GM12878 (cell line): ENCODE measurements around the gene PDE6B. TPM values are rescaled to one million over a fixed set of nuclear protein-coding genes. Genes with fewer than 3 reads are reported as not detected.

Experiments used
- ATAC-seq: fragments of 200-7000 bp; cut with Tn5 transposase; 3 replicates; pipeline ENCODE4 v1.9.1; 2020; ENCODE audit warnings: mild to moderate bottlenecking, moderate library complexity
- BruUV-seq: library from RNA; stranded (reverse); fragments of 400-500 nt; replicated peaks from 2 replicates; lab custom pipeline; 2021; lab: Mats Ljungman, UMichigan
- CTCF ChIA-PET: fragments of 300-600 bp; sonication (Branson Sonifier 250); formaldehyde crosslinking; extraction: SDS; loops from one replicate; lab custom pipeline; 2021; ENCODE audit warnings: inconsistent platforms; lab: Yijun Ruan, JAX
- POLR2A ChIA-PET: fragments of 350-600 bp; formaldehyde crosslinking; extraction: SDS; loops from one replicate; lab custom pipeline; 2021; ENCODE audit warnings: inconsistent platforms; lab: Charles Lee
- RAD21 ChIA-PET: fragments of 300-600 bp; sonication (Branson Sonifier 250); formaldehyde crosslinking; loops from one replicate; lab custom pipeline; 2023; ENCODE audit warnings: antibody characterized with exemption; ENCODE audit not compliant: unreplicated experiment; lab: Charles Lee
- SMC1A ChIA-PET: fragments of 300-600 bp; sonication (Branson Sonifier 250); formaldehyde crosslinking; loops from one replicate; lab custom pipeline; 2023; ENCODE audit not compliant: unreplicated experiment, uncharacterized antibody; lab: Charles Lee
- DNase-seq: peaks from one replicate; pipeline ENCODE4 v3.0.0-alpha.2; 2011; ENCODE audit warnings: low read depth, low spot score
- FAIRE-seq: peaks from 3 replicates; lab custom pipeline; 2011; peaks lifted over from hg19 to GRCh38; lab: Jason Lieb, UNC
- H2AFZ ChIP-seq: 2 replicates; pipeline ENCODE4 v1.6.0; 2011; ENCODE audit warnings: low read depth, low read length, control low read depth; ENCODE audit not compliant: control insufficient read depth
- H3K27ac ChIP-seq: 2 replicates; pipeline ENCODE4 v1.5.1; 2011; ENCODE audit warnings: control low read depth; ENCODE audit not compliant: control insufficient read depth, insufficient read depth
- H3K27me3 ChIP-seq, 2 experiments: replicated peaks in 1 of 2; 2 replicates each; pipeline versions ENCODE4 v1.6.0 to v1.6.1; 2011; ENCODE audit warnings: low read length in 1 of 2; ENCODE audit not compliant: control insufficient read depth in 2 of 2, insufficient read depth in 2 of 2
- H3K36me3 ChIP-seq, 2 experiments: 2 replicates each; pipeline ENCODE4 v1.5.1; 2011; ENCODE audit warnings: low read length in 1 of 2; ENCODE audit not compliant: control insufficient read depth in 2 of 2, insufficient read depth in 2 of 2
- H3K4me1 ChIP-seq: 2 replicates; pipeline ENCODE4 v1.6.1; 2011; ENCODE audit warnings: mild to moderate bottlenecking, low read length, moderate library complexity, mixed read lengths; ENCODE audit not compliant: control insufficient read depth, insufficient read depth
- H3K4me2 ChIP-seq: 2 replicates; pipeline ENCODE4 v1.6.0; 2011; ENCODE audit warnings: control low read depth; ENCODE audit not compliant: control insufficient read depth, insufficient read depth
- H3K4me3 ChIP-seq: fragments of 200-600 bp; sonication (generic); 2 replicates; pipeline ENCODE4 v1.5.1; 2016
- H3K79me2 ChIP-seq: 2 replicates; pipeline ENCODE4 v1.6.0; 2011; ENCODE audit warnings: low read length; ENCODE audit not compliant: control insufficient read depth, insufficient read depth
- H3K9ac ChIP-seq: 2 replicates; pipeline ENCODE4 v1.8.0; 2011; ENCODE audit warnings: low read length, control low read depth, mixed read lengths; ENCODE audit not compliant: control insufficient read depth, insufficient read depth
- H3K9me3 ChIP-seq: replicated peaks from 3 replicates; pipeline ENCODE4 v1.5.1; 2011; ENCODE audit warnings: mild to moderate bottlenecking, low read length; ENCODE audit not compliant: control insufficient read depth, insufficient read depth
- H4K20me1 ChIP-seq: 2 replicates; pipeline ENCODE4 v1.6.0; 2011; ENCODE audit not compliant: control insufficient read depth, insufficient read depth
- E2F4 ChIP-seq: IDR thresholded peaks from 2 replicates; pipeline ENCODE4 v1.6.1; 2012; ENCODE audit warnings: low read depth, low read length, improper control_type of control experiment
- NFYB ChIP-seq: IDR thresholded peaks from 2 replicates; pipeline ENCODE4 v1.6.1; 2011; ENCODE audit warnings: low read depth, mild to moderate bottlenecking, low read length, improper control_type of control experiment, moderate library complexity; ENCODE audit not compliant: insufficient read depth
- RELB ChIP-seq: fragments of 450-650 bp; IDR thresholded peaks from 2 replicates; pipeline ENCODE4 v1.6.1; 2017; ENCODE audit warnings: low read depth, mild to moderate bottlenecking, moderate library complexity
- YY1 ChIP-seq: IDR thresholded peaks from 2 replicates; pipeline ENCODE4 v1.6.1; 2011; ENCODE audit warnings: low read depth, mild to moderate bottlenecking, low read length
- ZSCAN29 ChIP-seq: fragments of 450-650 bp; IDR thresholded peaks from 2 replicates; pipeline ENCODE4 v1.6.1; 2017; ENCODE audit warnings: mild to moderate bottlenecking, moderate library complexity
- WGBS: methylation state at CpG from one replicate; pipeline ENCODE4 v1.1.6; 2016; ENCODE audit warnings: low lambda C conversion rate; ENCODE audit not compliant: insufficient replicate concordance, insufficient coverage; ENCODE audit errors: missing lambda C conversion rate; 5-methylcytosine and 5-hydroxymethylcytosine counted together
- in situ Hi-C: fragments of 300-500 bp; cut with MboI; formaldehyde crosslinking; loops from 9 replicates; pipeline ENCODE4 v1.14.3; 2018; ENCODE audit warnings: mixed read lengths
- intact Hi-C: fragments of 100-400 bp; cut with micrococcal nuclease; formaldehyde crosslinking; loops from one replicate; pipeline ENCODE4 v1.14.2; 2022; ENCODE audit not compliant: unreplicated experiment
- polyA plus RNA-seq, 11 experiments: library from polyadenylated mRNA; depleted of rRNA in 4 of 11; unstranded in 6 of 11; stranded (reverse) in 5 of 11; fragments of >200 nt; fragmentation: Nextera tagmentation in 4 of 11; fragmentation: Illumina TruSeq in 1 of 11; extraction: Ambion mirVana in 4 of 11; extraction: Trizol in 1 of 11; gene quantifications; 1 replicate in 1 of 11; 2 replicates in 10 of 11; pipeline versions ENCODE4 v1.2.1 to v1.2.3, GENCODE V29; 2011 to 2016; ENCODE audit warnings: inconsistent platforms in 2 of 11, missing spikeins in 2 of 11, low read depth in 1 of 11
- total RNA-seq, 4 experiments: library from RNA; depleted of rRNA in 3 of 4; stranded (reverse); fragments of >200 nt in 3 of 4; fragmentation: Illumina TruSeq in 1 of 4; extraction: Trizol in 1 of 4; gene quantifications; 2 replicates each; pipeline versions ENCODE4 v1.2.1 to v1.2.3, GENCODE V29; 2013 to 2021

Gene PDE6B
- total and polyA plus RNA-seq, 10 of the 15 experiments (the other 5 are each of a cell fraction or from before 2014, with no cell fraction given): 2.6 to 6.4 (median 3.8) TPM

GRCh38 chr4:608236-608635, 17.1 kb upstream of the PDE6B start:
- SMC1A ChIA-PET: no interaction called here
- Histone ChIP-seq H2AFZ (no peak overlapping the region), H3K27ac (no peak overlapping the region), H3K36me3 (no peaks in the 10 kb centered on the region), H3K27me3 (no peaks in the 10 kb centered on the region), H3K4me3 (no peak overlapping the region), H3K79me2 (no peaks in the 10 kb centered on the region), H3K4me2 (no peak overlapping the region), H3K9me3 (no peaks in the 10 kb centered on the region; the same call in 2 of the 3 replicates), H3K9ac (no peak overlapping the region), H3K4me1 (no peaks in the 10 kb centered on the region), H4K20me1 (no peaks in the 10 kb centered on the region)
- CTCF ChIA-PET: no interaction called here
- no peak for DNase-seq
- no peak for TF ChIP-seq ZSCAN29
- TF ChIP-seq YY1: no peak
- no peak for TF ChIP-seq E2F4
- no peak for TF ChIP-seq NFYB
- no peak for TF ChIP-seq RELB
- no peak for FAIRE-seq
- in situ Hi-C loops (no loop called here), intact Hi-C loops (no loop called here)
- ATAC-seq: no peak
- 34% methylated on average over 7 of the region's 7 CpGs for WGBS
- RAD21 ChIA-PET: no interaction called here
- POLR2A ChIA-PET: no interaction called here
- no TSS peak for BruUV-seq
